DLD1 (cell line): Measurements from ENCODE around the gene CHST15.

Experiments used
- in situ Hi-C: cut with HindIII; loops from 2 replicates; pipeline ENCODE4 v1.10.0; 2017; ENCODE audit warnings: low sequenced_read_pairs

The CHST15 gene

DNA sequence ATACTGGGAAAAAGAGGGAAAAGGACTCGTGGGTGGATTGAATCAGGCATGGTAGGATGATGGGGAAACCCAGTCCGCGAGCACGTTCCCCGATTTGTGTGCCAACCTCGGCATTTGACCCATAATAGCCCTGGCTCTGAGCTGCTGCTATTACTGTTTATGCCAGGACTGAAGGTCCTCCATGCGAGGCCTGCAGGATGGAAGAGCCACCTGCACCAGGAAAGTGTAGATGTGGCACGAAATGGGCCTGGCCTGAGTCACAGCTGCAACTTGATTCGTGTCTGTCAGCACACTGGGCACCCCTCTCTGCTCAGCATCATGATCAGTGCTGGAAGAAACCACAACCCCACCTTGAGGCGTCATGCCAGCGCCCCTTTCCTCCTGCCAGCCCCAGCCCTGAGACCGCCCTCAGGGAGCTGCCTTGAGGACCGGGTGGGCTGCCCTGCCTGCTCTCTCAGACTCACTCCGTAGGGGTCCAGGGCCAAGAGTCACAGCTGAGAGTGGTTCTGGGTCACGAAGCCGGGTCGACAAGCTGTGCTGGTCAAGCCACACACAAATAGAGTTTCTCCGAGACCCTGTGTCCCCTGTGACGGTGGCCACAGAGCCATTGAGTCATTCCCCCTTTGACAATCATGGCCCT is 74.4 kb downstream of the CHST15 start:
- in situ Hi-C loops: no loop called here

DNA sequence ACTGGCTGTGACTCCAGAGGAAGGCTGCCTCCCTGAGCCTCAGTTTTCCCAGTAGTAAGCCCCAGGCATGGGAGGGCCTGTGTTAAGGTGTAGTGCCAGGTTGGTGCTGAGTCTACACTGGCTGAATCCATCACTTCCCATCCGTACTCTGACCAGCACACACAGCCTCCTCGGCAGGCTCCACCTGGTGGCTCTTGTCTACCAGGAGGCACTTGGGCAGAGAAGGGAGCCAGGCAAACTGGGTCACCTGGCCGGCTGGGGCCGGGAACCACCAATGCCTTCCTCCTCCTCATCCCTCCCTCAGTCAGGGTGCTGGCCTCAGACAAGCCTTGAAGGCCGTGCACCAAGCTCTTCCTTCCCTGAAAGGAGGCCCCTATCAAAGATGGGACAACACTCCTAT is 75.7 kb downstream of the CHST15 start:
- in situ Hi-C loops: no loop called here

GRCh38 chr10:124016804-124017375 is 76.5 kb downstream of the CHST15 start:
- in situ Hi-C loops: no loop called here

DNA sequence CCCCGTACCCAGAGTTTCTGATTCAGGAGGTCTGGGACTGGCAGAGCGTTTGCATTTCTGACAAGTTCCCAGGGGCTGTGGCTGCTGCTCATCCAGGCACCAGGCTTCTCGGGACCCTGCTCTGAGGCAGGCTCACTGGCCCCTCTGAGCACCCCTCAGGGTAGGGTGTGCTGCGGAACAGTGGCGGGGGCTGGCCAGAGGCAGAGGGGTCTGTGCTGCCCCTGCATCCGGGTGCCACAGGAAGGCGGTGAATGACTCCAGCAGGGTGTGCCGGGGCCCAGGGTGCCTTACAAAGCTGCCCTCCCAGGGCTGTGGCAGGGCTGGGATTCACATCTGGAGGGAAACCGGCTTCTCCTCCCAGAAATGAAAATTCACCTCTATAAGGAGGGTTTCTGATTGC is 77.4 kb downstream of the CHST15 start:
- in situ Hi-C loops: no loop called here

DNA sequence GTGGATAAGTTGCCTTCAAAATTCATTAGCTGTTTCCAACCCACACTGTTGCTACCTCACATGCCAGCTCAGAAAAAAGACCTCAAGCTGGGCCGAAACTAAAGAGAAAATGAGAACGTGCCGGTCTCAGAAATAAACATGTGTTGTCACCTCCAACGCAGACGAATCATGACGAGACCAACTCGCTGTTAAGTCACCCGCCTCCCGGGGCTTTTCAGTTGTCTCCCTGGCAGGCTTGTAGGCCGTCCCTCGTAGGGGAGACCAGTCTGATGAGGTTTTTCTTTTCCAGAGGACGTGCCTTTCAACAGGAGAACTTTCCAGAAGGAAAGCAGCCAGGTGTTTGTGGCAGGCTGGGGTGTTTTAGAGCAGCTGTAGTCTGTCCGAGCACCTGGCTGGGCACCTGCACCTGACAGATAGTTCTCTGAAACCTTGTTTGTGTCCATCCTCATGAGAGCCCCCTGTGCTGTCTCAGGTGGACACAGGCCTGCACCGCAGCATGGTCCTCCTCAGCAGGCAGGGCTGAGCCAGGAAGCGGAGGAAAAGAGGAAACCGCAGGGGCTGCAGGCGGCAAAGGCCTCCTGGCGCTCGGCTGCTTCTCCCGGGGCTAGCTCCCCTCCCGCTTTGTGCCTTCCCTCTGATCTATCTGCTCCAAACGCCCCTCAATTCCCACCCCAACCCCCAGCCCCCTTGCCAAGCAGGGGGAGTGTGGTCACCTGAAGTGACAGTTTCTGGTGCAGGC is 78.8 kb downstream of the CHST15 start:
- in situ Hi-C loops: no loop called here

- in situ Hi-C loops: no loop called here
These were observed 79.5 kb downstream of the CHST15 start for GRCh38 chr10:124013916-124014315.

DNA sequence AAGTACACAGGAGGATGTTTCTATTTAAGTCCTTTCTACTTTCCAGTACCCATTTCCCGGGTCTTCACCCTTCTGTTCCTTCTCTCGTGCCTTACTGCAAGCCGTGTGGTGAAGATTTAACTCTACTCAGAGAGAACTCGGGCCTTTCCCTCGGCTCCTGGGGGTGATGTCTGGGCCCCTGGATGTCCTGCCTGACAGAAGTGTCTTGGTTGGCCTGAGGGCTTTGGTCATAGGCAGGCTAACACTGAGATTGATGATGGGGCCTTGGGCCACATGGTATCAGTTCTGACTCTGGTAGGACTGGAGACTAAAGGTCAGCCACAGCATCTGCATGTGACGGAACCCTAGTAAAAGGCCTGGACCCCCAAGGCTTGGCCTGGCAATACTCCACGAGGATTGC is 80.4 kb downstream of the CHST15 start:
- in situ Hi-C loops: no loop called here

DNA sequence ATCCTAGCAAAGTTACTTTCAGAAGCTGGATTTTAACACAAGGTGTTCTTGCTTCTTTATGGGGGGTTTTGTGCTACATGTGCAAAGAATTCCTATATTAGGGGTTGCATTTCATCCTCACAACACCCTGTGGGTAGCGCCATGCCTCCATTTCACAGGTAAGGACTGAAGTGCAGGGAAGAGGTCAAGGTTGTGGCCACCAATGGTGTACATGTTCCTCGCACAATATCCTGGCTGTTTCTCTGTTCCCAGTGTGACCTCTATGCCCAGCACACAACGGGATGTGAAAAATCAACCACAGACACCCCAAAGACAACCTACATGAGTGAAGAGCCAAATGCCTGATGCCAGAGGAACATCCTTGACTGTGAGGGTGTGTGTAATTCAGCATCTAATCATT is 80.8 kb downstream of the CHST15 start:
- in situ Hi-C loops: no loop called here

DNA sequence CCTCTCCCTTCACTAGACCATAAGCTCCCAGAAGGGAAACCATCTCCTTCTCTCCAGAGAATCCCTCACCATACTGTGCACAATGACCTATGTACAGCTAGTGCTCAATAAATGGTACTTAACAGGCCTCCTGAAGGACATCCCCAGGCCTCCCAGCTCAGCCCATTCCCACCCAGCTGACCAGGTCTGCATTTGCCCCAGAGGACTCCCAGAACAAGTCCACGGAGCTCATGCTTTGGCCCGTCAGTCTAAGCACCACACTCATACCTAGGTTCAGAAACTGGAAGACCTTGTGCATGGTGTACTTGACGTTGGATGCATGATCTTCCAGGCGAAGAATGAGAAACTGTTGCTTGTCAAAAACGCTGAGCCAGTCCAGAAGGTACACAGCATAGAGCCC is 81.3 kb downstream of the CHST15 start:
- in situ Hi-C loops: no loop called here

DNA sequence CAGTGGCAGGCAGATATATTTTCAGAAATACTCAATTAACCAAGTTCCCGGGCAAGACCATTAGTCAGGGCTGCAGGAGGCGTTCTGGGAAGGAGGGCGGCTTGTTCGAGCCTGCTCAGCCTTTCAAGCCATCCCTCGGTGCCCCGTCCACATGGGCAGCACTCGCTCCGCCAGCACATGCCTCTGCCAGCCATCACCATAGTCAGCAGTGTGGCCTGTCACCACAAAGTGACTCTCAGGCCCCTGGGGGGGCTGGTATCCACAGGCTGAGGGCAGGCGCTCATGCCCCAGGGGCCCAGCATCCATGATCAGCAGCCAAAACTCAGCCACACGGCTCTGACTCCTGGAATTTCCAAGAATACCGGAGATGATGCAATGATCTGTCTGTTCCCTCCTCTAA is 81.9 kb downstream of the CHST15 start:
- in situ Hi-C loops: no loop called here

- in situ Hi-C loops: no loop called here
These were observed 82.8 kb downstream of the CHST15 start for GRCh38 chr10:124010563-124011131.

- in situ Hi-C loops: no loop called here
These were observed 83.4 kb downstream of the CHST15 start for GRCh38 chr10:124010024-124010423.

DNA sequence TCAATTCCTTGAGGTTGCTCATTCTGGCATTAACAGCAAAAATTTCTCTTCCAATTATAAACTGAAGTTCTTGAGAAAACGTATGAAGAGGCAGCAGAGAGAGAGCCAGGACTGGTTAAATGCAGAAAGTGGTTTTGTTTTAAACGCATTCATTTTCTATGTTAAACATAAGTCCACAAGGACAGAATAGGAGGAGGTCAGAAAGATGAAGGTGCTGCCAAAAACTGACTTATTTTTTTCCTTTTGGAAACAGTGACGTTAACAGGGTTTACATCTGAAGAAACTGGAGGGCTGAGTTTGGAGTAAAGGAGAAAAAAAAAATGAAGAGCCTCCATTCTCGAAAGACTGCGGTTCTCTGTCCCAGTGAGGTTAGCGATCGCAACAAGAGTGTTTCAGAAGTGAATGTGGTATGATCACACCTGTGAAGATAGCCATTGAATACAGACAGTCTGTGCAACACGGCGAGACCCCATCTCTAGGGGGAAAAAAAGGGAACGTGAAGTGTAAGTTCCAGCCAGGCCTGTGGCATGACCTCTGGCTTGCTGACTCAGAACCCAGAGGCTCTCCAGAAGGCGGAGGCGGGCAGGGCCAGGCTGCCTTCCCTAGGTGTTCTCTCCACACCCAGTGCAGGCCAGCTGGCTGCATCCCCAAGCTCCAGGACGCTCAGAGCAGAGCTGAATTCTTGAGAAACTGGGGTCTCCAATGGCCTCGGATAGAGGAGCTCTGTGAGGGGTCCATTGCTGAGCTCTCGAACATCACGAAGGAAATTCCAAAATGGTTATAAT is 84.0 kb downstream of the CHST15 start:
- in situ Hi-C loops: no loop called here

- in situ Hi-C loops: no loop called here
These were observed 84.7 kb downstream of the CHST15 start for GRCh38 chr10:124008681-124009080.

DNA sequence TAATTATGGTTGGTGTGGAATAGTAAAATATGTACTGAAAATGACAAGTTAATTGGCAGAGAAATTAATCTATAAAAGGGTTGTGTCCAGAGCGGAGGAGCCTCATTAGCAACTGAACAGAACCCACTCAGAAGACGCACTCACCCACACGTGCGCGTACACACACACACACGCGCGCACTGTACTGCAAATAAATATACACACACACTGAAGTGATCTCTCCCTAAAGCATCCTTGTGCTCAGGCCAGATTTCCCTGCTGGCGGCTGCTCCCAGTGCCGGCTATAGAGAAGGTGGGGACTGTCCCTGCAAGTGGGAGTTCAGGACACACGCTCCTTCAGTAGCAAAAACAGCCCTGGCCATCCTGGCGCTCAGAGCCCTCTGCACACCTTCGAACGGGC is 85.2 kb downstream of the CHST15 start:
- in situ Hi-C loops: no loop called here

GRCh38 chr10:124007773-124008145 is 85.6 kb downstream of the CHST15 start:
- in situ Hi-C loops: no loop called here

DNA sequence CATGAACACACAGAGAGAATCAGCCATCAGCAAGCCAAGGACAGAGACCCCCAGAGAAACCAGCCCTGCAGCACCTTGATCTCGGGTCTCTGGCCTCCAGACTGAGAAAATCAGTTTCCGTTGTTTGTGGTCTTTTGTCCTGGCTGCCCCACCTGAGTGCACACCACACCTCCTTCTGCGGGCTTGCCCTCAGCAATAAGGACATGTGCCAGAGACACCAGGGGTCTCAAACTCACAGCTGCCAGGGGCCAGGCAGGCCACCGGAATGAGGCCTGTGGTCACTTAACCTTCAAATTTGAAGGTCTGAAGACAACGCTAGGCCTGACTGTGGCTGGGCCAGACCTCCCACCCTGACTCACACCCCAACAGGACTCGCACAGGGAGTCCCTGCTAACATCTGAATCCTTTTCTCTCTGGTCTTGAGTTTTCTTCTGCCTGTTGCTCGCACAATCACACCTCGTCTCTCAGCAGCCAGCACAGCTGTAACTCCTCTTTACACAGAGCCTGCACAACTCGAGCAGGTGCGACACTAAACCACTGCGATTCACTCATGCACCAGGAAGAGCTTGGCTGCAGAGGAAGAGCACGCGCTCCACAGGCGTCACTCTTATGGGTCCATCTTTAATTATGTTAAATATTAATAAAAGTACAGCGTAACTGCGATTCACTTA is 86.2 kb downstream of the CHST15 start:
- in situ Hi-C loops: no loop called here

DNA sequence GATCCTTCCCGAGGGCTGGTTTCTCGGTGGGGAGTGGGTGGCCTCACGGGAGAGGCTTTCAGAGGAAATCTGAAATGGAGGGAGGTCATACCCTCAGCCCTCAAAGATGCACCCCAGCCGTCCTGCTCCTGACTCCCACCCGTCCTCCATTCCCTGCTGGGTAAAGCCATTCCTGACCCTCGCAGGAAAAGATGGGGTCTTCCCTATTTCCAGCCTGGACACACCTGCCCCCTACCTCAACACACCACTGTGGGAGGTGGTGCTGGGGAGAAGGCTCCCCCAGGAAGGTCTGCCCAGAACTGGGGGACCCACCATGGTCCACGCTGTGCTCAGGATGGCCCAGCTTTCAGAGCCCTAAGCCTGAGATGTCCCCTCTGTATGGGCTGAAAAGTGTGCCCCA is 86.9 kb downstream of the CHST15 start:
- in situ Hi-C loops: no loop called here

- in situ Hi-C loops: no loop called here
These were observed 87.4 kb downstream of the CHST15 start for GRCh38 chr10:124005991-124006392.

DNA sequence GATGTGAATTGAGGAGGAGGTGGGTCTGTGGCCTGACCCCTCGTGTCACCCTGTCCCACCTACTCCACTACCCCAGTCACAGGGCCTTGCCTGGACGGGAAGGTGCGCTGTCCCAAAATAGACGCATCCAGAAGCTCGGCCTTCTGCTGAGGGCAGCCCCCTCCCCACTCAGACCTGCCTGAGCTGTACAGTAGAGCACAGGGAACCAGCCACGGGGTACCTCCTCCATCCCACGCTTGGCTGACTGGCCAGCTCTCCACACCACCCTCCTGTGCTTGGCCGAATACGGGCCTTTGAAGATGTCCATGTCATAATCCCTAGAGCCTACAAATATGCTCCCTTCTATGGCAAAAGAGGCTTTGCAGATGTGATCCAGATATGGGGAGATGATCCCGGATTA is 88.3 kb downstream of the CHST15 start:
- in situ Hi-C loops: no loop called here

DNA sequence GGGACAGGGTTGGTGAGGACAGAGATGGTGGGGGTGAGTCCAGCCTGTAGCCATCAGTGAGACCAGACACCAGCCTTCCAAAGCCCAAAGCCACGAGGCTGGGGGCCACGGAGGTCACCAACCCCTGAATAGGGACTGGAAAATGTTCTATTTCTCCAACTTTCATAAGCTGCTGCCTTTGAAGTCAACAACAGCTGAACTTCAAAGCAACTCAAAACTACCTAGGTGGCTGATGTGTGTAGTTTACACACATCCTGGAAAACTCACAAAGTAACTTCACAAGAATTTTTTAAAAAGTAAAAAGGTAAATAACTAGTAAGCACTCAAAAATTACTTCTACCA is 88.8 kb downstream of the CHST15 start:
- in situ Hi-C loops: no loop called here
